ENCODE measurements around the gene FYTTD1.

The FYTTD1 gene

GRCh38 chr3:197737749-197738462 lies 11.8 kb upstream of the FYTTD1 start:
- no peak for DNase-seq

- peak in 2 of 3 donors; percentile 54 to 61 for DNase-seq
These were observed 6.9 kb upstream of the FYTTD1 start for GRCh38 chr3:197742787-197743186.

- peak; percentile 21 to 43 (median 43) for DNase-seq
These were observed 3.5 kb upstream of the FYTTD1 start for GRCh38 chr3:197746209-197746608.

- DNase-seq: peak; percentile 65 to 74 (median 68)
These were observed 2.9 kb upstream of the FYTTD1 start for GRCh38 chr3:197746801-197747237.

GRCh38 chr3:197748597-197749314 lies 927 bp upstream of the FYTTD1 start:
- DNase-seq: peak; percentile 42 to 78 (median 73)

- DNase-seq: peak in 2 of 3 donors; percentile 11 to 41
These were observed 425 bp upstream of the FYTTD1 start for GRCh38 chr3:197749315-197749600.

- DNase-seq: peak; percentile 82 to 91 (median 85)
These were observed 731 bp downstream of the FYTTD1 start for GRCh38 chr3:197750396-197750831.

GRCh38 chr3:197750858-197751737 lies 1.4 kb downstream of the FYTTD1 start:
- peak; percentile 63 to 75 (median 64) for DNase-seq

- DNase-seq: peak; percentile 18 to 37 (median 20)
These were observed 2.4 kb downstream of the FYTTD1 start for GRCh38 chr3:197752107-197752506.

GRCh38 chr3:197753263-197753662 lies 3.6 kb downstream of the FYTTD1 start:
- DNase-seq: peak in 1 of 3 donors; percentile 22

GRCh38 chr3:197756704-197757103 lies 7.0 kb downstream of the FYTTD1 start:
- DNase-seq: no peak

GRCh38 chr3:197758512-197758911 lies 8.8 kb downstream of the FYTTD1 start:
- DNase-seq: no peak

- no peak for DNase-seq
These were observed 12.1 kb downstream of the FYTTD1 start for GRCh38 chr3:197761784-197762183.

- DNase-seq: no peak
These were observed 25.6 kb downstream of the FYTTD1 start for GRCh38 chr3:197775317-197775716.

GRCh38 chr3:197782230-197782629 lies 32.5 kb downstream of the FYTTD1 start:
- DNase-seq: peak; percentile 62 to 83 (median 78)

- DNase-seq: no peak
These were observed 34.4 kb downstream of the FYTTD1 start for GRCh38 chr3:197784019-197784585.

GRCh38 chr3:197787412-197787811 lies 37.7 kb downstream of the FYTTD1 start:
- DNase-seq: no peak

GRCh38 chr3:197789309-197789708 lies 39.6 kb downstream of the FYTTD1 start:
- no peak for DNase-seq

GRCh38 chr3:197790033-197790432 lies 40.4 kb downstream of the FYTTD1 start:
- no peak for DNase-seq

GRCh38 chr3:197791113-197791891 lies 41.6 kb downstream of the FYTTD1 start, which contains the start of gene LRCH3:
Gene LRCH3 (plus strand): TSS chr3:197791254. CDS start chr3:197791279, 25 bp downstream.
- peak; percentile 87 to 93 (median 87) for DNase-seq

GRCh38 chr3:197791892-197792647 lies 42.4 kb downstream of the FYTTD1 start:
- peak in 1 of 3 donors; percentile 14 for DNase-seq
